HL-60 (cell line): ENCODE data around the gene PCDHGC4.

ENCODE experiments used
- POLR2AphosphoS5 ChIP-seq: IDR thresholded peaks from 2 replicates; pipeline ENCODE4 v1.6.1; 2012; ENCODE audit warnings: low read depth
- TF ChIP-seq, protein P1 (sequence below): IDR thresholded peaks from one replicate; pipeline ENCODE4 v1.5.1; 2011; ENCODE audit warnings: low read length, control low read depth, inconsistent platforms; ENCODE audit not compliant: insufficient read depth

DNA sequence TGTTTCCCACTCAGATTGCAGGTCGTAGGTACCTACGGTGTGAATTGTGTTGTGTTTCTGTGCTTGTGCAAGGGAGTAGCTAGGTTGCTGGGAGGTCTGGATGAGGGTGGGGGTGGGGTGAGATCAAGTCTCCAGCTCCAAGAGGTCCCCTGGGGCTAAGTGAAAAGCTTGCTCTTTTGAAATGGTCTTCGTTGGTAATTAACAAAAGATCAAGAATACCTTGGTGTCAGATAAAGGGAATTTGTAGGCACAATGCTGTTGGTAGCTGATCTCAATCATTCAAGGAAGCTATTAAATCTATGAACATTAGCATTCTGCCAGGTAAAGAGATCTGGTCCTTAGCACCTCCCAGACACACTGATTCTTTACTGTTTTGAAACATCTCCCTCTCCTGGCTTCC is 928 bp upstream of the PCDHGC4 start:
- TF ChIP-seq POLR2AphosphoS5: no peak
- TF ChIP-seq, protein P1, sequence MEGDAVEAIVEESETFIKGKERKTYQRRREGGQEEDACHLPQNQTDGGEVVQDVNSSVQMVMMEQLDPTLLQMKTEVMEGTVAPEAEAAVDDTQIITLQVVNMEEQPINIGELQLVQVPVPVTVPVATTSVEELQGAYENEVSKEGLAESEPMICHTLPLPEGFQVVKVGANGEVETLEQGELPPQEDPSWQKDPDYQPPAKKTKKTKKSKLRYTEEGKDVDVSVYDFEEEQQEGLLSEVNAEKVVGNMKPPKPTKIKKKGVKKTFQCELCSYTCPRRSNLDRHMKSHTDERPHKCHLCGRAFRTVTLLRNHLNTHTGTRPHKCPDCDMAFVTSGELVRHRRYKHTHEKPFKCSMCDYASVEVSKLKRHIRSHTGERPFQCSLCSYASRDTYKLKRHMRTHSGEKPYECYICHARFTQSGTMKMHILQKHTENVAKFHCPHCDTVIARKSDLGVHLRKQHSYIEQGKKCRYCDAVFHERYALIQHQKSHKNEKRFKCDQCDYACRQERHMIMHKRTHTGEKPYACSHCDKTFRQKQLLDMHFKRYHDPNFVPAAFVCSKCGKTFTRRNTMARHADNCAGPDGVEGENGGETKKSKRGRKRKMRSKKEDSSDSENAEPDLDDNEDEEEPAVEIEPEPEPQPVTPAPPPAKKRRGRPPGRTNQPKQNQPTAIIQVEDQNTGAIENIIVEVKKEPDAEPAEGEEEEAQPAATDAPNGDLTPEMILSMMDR: no peak
